Gastroesophageal sphincter (tissue), 4 donors: Measurements from ENCODE around the gene MTG2. TPM values are rescaled to one million over a fixed set of nuclear protein-coding genes. Genes with fewer than 3 reads are reported as not detected.

ENCODE experiments used
- ATAC-seq: fragments of 150-250 bp; one replicate; pipeline ENCODE4 v1.9.1; 2016; ENCODE audit warnings: mild to moderate bottlenecking, moderate library complexity
- H3K27ac ChIP-seq, 4 donors: fragments of 200-600 bp; sonication (generic) in 3 of 4; 1 replicate in 3 of 4; 2 replicates in 1 of 4; pipeline ENCODE4 v1.5.1; 2016 to 2019
- H3K27me3 ChIP-seq: fragments of 200-600 bp; sonication (generic); one replicate; pipeline ENCODE4 v1.5.1; 2019
- H3K36me3 ChIP-seq, 2 donors: fragments of 200-600 bp; sonication (generic); one replicate each; pipeline ENCODE4 v1.5.1; 2019; ENCODE audit warnings: control low read depth in 1 of 2
- H3K4me1 ChIP-seq, 3 donors: fragments of 200-600 bp; sonication (generic); 1 replicate in 2 of 3; 2 replicates in 1 of 3; pipeline ENCODE4 v1.5.1; 2016 to 2019; ENCODE audit warnings: control low read depth in 2 of 3
- H3K4me3 ChIP-seq, 2 donors: fragments of 200-600 bp; sonication (generic); one replicate each; pipeline ENCODE4 v1.5.1; 2019; ENCODE audit warnings: mild to moderate bottlenecking in 1 of 2, moderate library complexity in 1 of 2
- H3K9me3 ChIP-seq, 3 donors: fragments of 200-600 bp; sonication (generic); one replicate each; pipeline ENCODE4 v1.5.1; 2017 to 2019; ENCODE audit warnings: control low read depth in 2 of 3
- EP300 ChIP-seq: sonication (generic); formaldehyde crosslinking; IDR thresholded peaks from one replicate; pipeline ENCODE4 v1.6.1; 2017; ENCODE audit warnings: antibody characterized with exemption, mild to moderate bottlenecking
- POLR2A ChIP-seq, 2 donors: fragments of 450-650 bp; IDR thresholded peaks; one replicate each; pipeline ENCODE4 v1.6.1; 2017; ENCODE audit warnings: antibody characterized with exemption in 2 of 2, mild to moderate bottlenecking in 2 of 2, moderate library complexity in 1 of 2
- POLR2AphosphoS5 ChIP-seq: sonication (generic); formaldehyde crosslinking; IDR thresholded peaks from one replicate; pipeline ENCODE4 v1.6.1; 2017; ENCODE audit warnings: antibody characterized with exemption
- WGBS, 2 donors: methylation state at CpG; one replicate each; pipeline ENCODE4 v1.1.5; 2018; ENCODE audit warnings: low coverage in 1 of 2; 5-methylcytosine and 5-hydroxymethylcytosine counted together
- total RNA-seq, 4 donors: library from RNA; depleted of rRNA; stranded (reverse); fragments of >200 nt; gene quantifications; one replicate each; pipeline ENCODE4 v1.1.0, GENCODE V29; 2016
- TF ChIP-seq, protein P1 (sequence below), 4 experiments: fragments of 200-600 bp in 2 of 4; fragments of 450-650 bp in 2 of 4; sonication (generic) in 1 of 4; IDR thresholded peaks; one replicate each; pipeline ENCODE4 v1.5.1; 2017 to 2019; ENCODE audit warnings: antibody characterized with exemption in 4 of 4, mild to moderate bottlenecking in 2 of 4, moderate library complexity in 2 of 4

The MTG2 gene
- total RNA-seq, 4 donors from 2014 or later, result 23.7 to 31.3 (median 30.2) TPM

DNA sequence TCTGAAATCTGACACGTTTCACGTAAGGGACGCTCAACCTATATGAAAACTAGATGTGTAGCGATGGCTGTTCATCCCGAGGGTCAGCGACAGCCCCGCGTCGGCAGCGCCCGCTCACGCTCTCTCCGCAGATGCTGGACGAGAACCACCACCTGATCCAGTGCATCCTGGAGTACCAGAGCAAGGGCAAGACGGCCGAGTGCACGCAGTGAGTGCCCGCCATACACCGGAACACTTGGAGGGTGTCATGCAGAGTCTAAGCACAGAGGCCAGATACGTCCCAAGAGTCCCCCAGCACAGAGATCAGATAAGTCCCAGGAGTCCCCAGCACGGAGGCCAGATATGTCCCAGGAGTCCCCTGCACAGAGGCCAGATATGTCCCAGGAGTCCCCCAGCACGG is 24.3 kb upstream of the MTG2 start:
- no peak for ATAC-seq
- H3K4me1 ChIP-seq, result peaks cover 0 to 17% (median 0%) of the 10 kb centered on the region in 3 donors
- peaks cover 0 to 76% of the 10 kb centered on the region in 2 donors for H3K36me3 ChIP-seq
- no peak overlapping the region for H3K27ac ChIP-seq
- 82 to 90% methylated on average over 3 to 13 of the region's 22 CpGs for WGBS, 2 donors
- H3K4me3 ChIP-seq, result no peak overlapping the region
- H3K9me3 ChIP-seq, result no peaks in the 10 kb centered on the region
- no peaks in the 10 kb centered on the region for H3K27me3 ChIP-seq
- no peak for TF ChIP-seq POLR2A (IDR thresholded peaks at IDR 0.05)
- TF ChIP-seq POLR2AphosphoS5, result no peak
- TF ChIP-seq, protein P1, sequence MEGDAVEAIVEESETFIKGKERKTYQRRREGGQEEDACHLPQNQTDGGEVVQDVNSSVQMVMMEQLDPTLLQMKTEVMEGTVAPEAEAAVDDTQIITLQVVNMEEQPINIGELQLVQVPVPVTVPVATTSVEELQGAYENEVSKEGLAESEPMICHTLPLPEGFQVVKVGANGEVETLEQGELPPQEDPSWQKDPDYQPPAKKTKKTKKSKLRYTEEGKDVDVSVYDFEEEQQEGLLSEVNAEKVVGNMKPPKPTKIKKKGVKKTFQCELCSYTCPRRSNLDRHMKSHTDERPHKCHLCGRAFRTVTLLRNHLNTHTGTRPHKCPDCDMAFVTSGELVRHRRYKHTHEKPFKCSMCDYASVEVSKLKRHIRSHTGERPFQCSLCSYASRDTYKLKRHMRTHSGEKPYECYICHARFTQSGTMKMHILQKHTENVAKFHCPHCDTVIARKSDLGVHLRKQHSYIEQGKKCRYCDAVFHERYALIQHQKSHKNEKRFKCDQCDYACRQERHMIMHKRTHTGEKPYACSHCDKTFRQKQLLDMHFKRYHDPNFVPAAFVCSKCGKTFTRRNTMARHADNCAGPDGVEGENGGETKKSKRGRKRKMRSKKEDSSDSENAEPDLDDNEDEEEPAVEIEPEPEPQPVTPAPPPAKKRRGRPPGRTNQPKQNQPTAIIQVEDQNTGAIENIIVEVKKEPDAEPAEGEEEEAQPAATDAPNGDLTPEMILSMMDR (IDR thresholded peaks at IDR 0.05), result no peak
- no peak for TF ChIP-seq EP300

DNA sequence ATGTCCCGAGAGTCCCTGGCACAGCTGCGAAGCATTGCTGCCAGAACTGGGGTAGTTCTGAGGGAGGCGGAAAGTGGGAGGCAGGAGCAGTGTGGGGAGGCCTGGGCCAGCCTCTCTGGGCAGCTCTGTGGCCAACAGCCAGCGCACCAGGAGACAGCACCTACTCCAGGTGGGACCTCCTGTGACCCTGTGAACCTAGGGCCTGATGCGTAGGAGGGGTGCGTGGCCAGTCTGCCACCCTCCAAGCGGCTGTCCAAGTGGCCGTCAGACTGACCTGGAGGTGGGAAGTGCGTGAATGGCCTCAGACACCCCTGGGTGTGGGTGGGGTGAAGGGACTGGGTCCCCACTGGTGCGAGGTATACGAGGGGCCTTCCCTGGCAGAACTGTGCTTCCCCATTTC is 23.8 kb upstream of the MTG2 start:
- H3K27me3 ChIP-seq, result no peaks in the 10 kb centered on the region
- TF ChIP-seq POLR2A (IDR thresholded peaks at IDR 0.05), result no peak
- TF ChIP-seq, protein P1 (IDR thresholded peaks at IDR 0.05), result no peak
- no peak for TF ChIP-seq POLR2AphosphoS5
- no peak for TF ChIP-seq EP300
- no peak overlapping the region for H3K27ac ChIP-seq
- 79% methylated on average over 2 of the region's 11 CpGs; no CpG with 5 or more reads in 1 of the 2 donors for WGBS, 2 donors
- ATAC-seq, result no peak
- H3K9me3 ChIP-seq, result no peaks in the 10 kb centered on the region
- H3K4me3 ChIP-seq, result no peak overlapping the region
- H3K4me1 ChIP-seq, result peaks cover 0 to 17% (median 0%) of the 10 kb centered on the region in 3 donors
- H3K36me3 ChIP-seq, result peaks cover 0 to 79% of the 10 kb centered on the region in 2 donors

DNA sequence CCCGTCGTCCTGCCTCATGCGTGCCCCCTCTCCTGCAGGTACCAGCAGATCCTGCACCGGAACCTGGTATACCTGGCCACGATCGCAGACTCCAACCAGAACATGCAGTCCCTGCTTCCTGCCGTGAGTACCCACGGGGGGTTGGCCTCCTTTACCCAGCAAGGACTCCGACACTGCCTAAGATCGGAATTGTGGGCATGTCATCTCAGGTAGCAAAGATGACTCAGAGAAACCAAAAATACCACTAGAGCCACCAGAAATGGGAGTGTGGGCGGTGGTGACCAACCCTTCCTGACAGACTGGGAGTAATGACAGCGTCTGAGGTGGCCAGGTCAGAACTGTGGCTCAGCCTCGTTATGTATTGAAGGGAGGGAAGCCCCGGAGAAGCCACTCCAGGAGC is 23.0 kb upstream of the MTG2 start:
- TF ChIP-seq POLR2A (IDR thresholded peaks at IDR 0.05) (no peak), EP300 (no peak), POLR2AphosphoS5 (no peak)
- TF ChIP-seq, protein P1 (IDR thresholded peaks at IDR 0.05), result no peak
- no peak for ATAC-seq
- H3K4me1 ChIP-seq, result peaks cover 0 to 17% (median 0%) of the 10 kb centered on the region in 3 donors
- peaks cover 0 to 79% of the 10 kb centered on the region in 2 donors for H3K36me3 ChIP-seq
- no CpG with 5 or more reads among the region's 14 CpGs for WGBS, 2 donors
- H3K4me3 ChIP-seq, result no peak overlapping the region
- H3K9me3 ChIP-seq, result no peaks in the 10 kb centered on the region
- H3K27me3 ChIP-seq, result no peaks in the 10 kb centered on the region
- no peak overlapping the region for H3K27ac ChIP-seq

DNA sequence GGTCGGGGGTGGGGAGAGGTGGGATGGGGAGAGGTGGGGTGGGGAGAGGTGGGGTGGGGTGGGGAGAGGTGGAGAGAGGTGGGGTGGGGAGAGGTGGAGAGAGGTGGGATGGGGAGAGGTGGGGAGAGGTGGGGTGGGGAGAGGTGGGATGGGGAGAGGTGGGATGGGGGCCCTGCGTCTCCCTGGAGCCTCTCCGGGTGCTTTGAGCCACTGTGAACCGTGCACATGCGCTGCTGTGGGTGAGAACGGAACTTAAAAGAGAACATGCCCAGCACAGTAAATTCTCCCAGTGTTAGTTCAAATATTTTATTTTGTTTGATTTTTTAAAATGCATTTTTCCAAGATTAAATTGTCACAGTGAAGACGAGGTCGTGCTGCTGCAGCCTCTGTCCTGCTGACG is 22.6 kb upstream of the MTG2 start:
- Histone ChIP-seq H3K36me3 (peaks cover 0 to 79% of the 10 kb centered on the region in 2 donors), H3K4me3 (no peak overlapping the region), H3K4me1 (peaks cover 0 to 17% (median 0%) of the 10 kb centered on the region in 3 donors), H3K27ac (no peak overlapping the region), H3K9me3 (no peaks in the 10 kb centered on the region), H3K27me3 (no peaks in the 10 kb centered on the region)
- TF ChIP-seq, protein P1 (IDR thresholded peaks at IDR 0.05), result no peak
- TF ChIP-seq EP300, result no peak
- TF ChIP-seq POLR2AphosphoS5, result no peak
- TF ChIP-seq POLR2A (IDR thresholded peaks at IDR 0.05), result no peak
- ATAC-seq, result no peak
- 85 to 93% methylated on average over 5 to 8 of the region's 9 CpGs for WGBS, 2 donors

DNA sequence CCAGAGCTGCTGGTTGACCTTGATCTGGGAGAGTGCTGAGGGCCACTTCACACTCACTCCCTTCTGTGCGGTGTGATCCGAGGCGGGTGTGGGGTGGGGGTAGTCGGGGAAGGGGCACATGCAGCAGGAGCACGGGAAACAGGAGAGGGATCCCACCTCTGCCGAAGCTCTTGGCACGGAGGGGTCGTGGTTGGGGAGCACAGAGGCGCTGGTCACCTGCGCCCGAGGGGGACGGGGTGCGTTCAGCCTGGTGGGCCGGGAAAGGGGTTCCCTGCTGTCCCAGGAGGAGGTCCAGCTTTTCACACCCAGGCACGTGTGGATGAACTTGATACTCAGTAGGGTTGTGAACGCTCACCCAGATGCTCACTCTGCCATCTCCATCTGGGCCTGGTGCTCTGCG is 22.0 kb upstream of the MTG2 start:
- Histone ChIP-seq H3K27ac (no peak overlapping the region), H3K9me3 (no peaks in the 10 kb centered on the region), H3K4me1 (peaks cover 0 to 17% (median 0%) of the 10 kb centered on the region in 3 donors), H3K27me3 (no peaks in the 10 kb centered on the region), H3K4me3 (no peak overlapping the region), H3K36me3 (peaks cover 0 to 79% of the 10 kb centered on the region in 2 donors)
- ATAC-seq, result no peak
- 92 to 93% methylated on average over 2 to 3 of the region's 17 CpGs for WGBS, 2 donors
- TF ChIP-seq, protein P1 (IDR thresholded peaks at IDR 0.05), result no peak
- no peak for TF ChIP-seq POLR2A (IDR thresholded peaks at IDR 0.05)
- TF ChIP-seq POLR2AphosphoS5, result no peak
- TF ChIP-seq EP300, result no peak
